ENCODE measurements around the gene DNAJB6.

DNA sequence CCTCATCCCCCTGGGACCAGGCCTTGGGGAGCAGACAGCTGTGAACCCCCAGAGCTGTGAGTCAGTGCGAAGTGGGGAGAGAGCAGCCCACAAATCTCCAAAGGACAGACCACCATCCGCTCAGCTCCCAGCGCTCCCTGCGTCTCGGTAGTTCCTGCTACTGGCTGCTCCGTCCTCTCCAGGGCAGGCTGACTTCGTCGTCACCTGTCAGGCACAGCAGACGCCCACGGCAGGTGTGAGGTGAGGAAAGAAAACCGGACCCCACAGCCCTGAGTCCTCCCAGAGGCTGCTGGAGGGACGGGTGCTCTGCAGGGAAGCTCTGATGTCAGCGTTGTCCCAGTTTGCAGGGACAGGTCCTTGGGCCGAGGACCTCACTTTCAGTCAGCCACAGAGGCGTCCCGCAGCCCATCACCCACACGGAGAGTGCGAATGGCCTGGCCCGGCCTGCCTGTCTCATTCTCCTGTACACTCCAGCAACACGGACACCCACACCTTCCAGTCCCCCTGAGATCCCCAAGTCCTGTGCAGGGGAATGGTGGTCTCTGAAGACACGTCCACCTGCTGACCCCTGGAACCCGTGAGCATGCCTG is 95.2 kb downstream of the DNAJB6 start:
- TF ChIP-seq, protein P1, sequence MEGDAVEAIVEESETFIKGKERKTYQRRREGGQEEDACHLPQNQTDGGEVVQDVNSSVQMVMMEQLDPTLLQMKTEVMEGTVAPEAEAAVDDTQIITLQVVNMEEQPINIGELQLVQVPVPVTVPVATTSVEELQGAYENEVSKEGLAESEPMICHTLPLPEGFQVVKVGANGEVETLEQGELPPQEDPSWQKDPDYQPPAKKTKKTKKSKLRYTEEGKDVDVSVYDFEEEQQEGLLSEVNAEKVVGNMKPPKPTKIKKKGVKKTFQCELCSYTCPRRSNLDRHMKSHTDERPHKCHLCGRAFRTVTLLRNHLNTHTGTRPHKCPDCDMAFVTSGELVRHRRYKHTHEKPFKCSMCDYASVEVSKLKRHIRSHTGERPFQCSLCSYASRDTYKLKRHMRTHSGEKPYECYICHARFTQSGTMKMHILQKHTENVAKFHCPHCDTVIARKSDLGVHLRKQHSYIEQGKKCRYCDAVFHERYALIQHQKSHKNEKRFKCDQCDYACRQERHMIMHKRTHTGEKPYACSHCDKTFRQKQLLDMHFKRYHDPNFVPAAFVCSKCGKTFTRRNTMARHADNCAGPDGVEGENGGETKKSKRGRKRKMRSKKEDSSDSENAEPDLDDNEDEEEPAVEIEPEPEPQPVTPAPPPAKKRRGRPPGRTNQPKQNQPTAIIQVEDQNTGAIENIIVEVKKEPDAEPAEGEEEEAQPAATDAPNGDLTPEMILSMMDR (IDR thresholded peaks at IDR 0.05; ENCODE audit: poor library complexity), result no peak
- no peak for TF ChIP-seq EZH2 (IDR thresholded peaks at IDR 0.05; ENCODE audit: borderline replicate concordance)
- no peak for TF ChIP-seq EZH2phosphoT487 (IDR thresholded peaks at IDR 0.05; ENCODE audit: low read depth, severe bottlenecking, unreplicated experiment)

Measured in hepatocyte (in vitro differentiated cells).